Measurements from ENCODE around the gene FBLN1. TPM values are rescaled to one million over a fixed set of nuclear protein-coding genes. Genes with fewer than 3 reads are reported as not detected.

Gene FBLN1
- total RNA-seq, 2 donors from 2014 or later = 92.8 to 354 TPM

GRCh38 chr22:45629469-45630089 lies 126.9 kb downstream of the FBLN1 start:
- Histone ChIP-seq H3K4me3 (no peak overlapping the region), H3K9me3 (no peaks in the 10 kb centered on the region), H3K4me1 (no peaks in the 10 kb centered on the region), H3K36me3 (no peaks in the 10 kb centered on the region), H3K27me3 (no peaks in the 10 kb centered on the region), H3K27ac (no peak overlapping the region)
- DNase-seq (ENCODE audit: low spot score) = no peak
- TF ChIP-seq CTCF (IDR thresholded peaks at IDR 0.05) = no peak

- Histone ChIP-seq H3K4me1 (no peaks in the 10 kb centered on the region), H3K9me3 (no peaks in the 10 kb centered on the region), H3K27ac (no peak overlapping the region), H3K4me3 (no peak overlapping the region), H3K27me3 (no peaks in the 10 kb centered on the region), H3K36me3 (no peaks in the 10 kb centered on the region)
- DNase-seq (ENCODE audit: low spot score) = no peak
- no peak for TF ChIP-seq CTCF (IDR thresholded peaks at IDR 0.05)
Observed at GRCh38 chr22:45630436-45630835, 127.8 kb downstream of the FBLN1 start.

GRCh38 chr22:45631140-45631840 lies 128.6 kb downstream of the FBLN1 start:
- H3K27me3 ChIP-seq = no peaks in the 10 kb centered on the region
- DNase-seq (ENCODE audit: low spot score) = no peak
- TF ChIP-seq CTCF (IDR thresholded peaks at IDR 0.05) = no peak

GRCh38 chr22:45631841-45632238 lies 129.2 kb downstream of the FBLN1 start:
- no peak overlapping the region for H3K27ac ChIP-seq
- no peaks in the 10 kb centered on the region for H3K36me3 ChIP-seq
- no peaks in the 10 kb centered on the region for H3K27me3 ChIP-seq
- H3K9me3 ChIP-seq = no peaks in the 10 kb centered on the region
- no peak for TF ChIP-seq CTCF (IDR thresholded peaks at IDR 0.05)
- no peak for DNase-seq (ENCODE audit: low spot score)
- H3K4me1 ChIP-seq = no peaks in the 10 kb centered on the region
- no peak overlapping the region for H3K4me3 ChIP-seq

More at GRCh38 chr22:45631140-45631840, 128.6 kb downstream of the FBLN1 start:
- Histone ChIP-seq H3K9me3 (no peaks in the 10 kb centered on the region), H3K36me3 (no peaks in the 10 kb centered on the region), H3K27ac (no peak overlapping the region), H3K4me1 (no peaks in the 10 kb centered on the region), H3K4me3 (no peak overlapping the region)

GRCh38 chr22:45632791-45633515 lies 130.3 kb downstream of the FBLN1 start:
- no peak for DNase-seq (ENCODE audit: low spot score)
- no peak for TF ChIP-seq CTCF (IDR thresholded peaks at IDR 0.05)
- peak overlapping the region in 1 of 2 donors; percentile 3 for H3K4me3 ChIP-seq

More at GRCh38 chr22:45632791-45633515, 130.3 kb downstream of the FBLN1 start:
- H3K9me3 ChIP-seq = no peaks in the 10 kb centered on the region
- no peaks in the 10 kb centered on the region for H3K36me3 ChIP-seq
- H3K27ac ChIP-seq = no peak overlapping the region
- H3K27me3 ChIP-seq = no peaks in the 10 kb centered on the region
- no peaks in the 10 kb centered on the region for H3K4me1 ChIP-seq

All from right atrium auricular region (tissue), 2 donors.